Fibroblast of peridontal ligament (primary cell): ENCODE data around the gene OPN1LW.
"Not testable (repeated sequence)": the region's sequence is repeated elsewhere in the genome, so short reads cannot be mapped to it uniquely, and the experiment has no call there.

Source experiments
- DNase-seq: peaks from one replicate; pipeline ENCODE4 v3.0.0-alpha.2; 2010; ENCODE audit errors: extremely low read depth

Gene OPN1LW

DNA sequence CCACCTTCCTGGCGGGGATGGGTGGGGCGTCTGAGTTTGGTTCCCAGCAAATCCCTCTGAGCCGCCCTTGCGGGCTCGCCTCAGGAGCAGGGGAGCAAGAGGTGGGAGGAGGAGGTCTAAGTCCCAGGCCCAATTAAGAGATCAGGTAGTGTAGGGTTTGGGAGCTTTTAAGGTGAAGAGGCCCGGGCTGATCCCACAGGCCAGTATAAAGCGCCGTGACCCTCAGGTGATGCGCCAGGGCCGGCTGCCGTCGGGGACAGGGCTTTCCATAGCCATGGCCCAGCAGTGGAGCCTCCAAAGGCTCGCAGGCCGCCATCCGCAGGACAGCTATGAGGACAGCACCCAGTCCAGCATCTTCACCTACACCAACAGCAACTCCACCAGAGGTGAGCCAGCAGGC, at the start of gene OPN1LW:
OPN1LW (plus strand) TSS at position 234 of the 400 bp plus-strand sequence; CDS start at position 275, 41 bp downstream.
- DNase-seq, result not testable (repeated sequence)

DNA sequence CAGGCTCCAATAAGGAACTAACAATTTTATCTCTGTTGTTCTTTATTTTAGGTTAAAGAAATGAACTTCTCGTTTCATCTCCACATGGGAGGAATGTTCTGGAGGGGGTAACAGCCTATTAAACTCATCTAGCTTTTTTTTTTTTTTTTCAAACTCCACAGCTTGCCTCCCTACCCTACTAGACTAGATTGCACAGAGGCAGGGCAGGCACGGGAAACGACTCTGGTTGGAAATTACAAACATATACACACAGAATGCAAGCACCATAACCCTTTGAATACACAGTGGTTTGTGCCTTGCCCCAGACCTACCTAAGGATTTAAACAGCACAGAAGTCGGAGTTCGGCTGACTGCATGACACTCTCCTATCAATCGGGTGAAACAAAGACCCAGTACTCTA, 49.2 kb upstream of the OPN1LW start:
- DNase-seq, result no peak

GRCh38 chrX:154096140-154097002, 47.7 kb upstream of the OPN1LW start:
- peak; percentile 48 for DNase-seq

DNA sequence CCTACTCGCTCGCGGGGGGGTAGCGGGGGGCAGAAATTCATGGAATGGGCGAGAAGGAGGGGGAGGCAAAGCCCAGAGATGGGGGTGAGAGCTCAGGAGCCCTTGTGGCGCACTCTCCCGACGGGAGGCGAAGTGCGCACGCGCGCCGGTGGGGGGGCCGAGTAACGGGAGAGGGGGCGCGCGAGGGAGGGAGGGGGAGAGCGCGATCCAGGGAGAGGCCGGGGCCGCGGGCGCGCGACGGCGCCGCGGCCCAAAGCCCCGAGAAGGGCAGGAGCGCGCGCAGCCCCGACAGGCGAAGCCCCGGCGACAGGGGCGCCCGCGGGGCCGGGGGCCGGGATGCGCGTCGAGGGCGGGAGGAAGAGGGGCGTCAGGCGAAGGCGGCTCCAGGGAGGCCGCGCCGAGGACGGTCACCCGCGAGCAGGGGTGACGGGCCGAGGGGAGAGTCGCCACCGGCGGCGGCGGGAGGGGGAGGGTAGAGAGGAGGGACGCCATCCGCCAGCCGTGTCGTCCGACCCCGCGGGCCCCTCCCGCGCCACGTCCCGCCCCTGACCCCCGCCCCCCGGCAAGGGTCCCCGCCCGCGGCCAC, 46.9 kb upstream of the OPN1LW start:
- peak; percentile 52 for DNase-seq

GRCh38 chrX:154097589-154098541, 46.2 kb upstream of the OPN1LW start, which contains the start of gene MECP2:
Gene MECP2 (minus strand): TSS chrX:154097717.
- DNase-seq, result peak; percentile 87

DNA sequence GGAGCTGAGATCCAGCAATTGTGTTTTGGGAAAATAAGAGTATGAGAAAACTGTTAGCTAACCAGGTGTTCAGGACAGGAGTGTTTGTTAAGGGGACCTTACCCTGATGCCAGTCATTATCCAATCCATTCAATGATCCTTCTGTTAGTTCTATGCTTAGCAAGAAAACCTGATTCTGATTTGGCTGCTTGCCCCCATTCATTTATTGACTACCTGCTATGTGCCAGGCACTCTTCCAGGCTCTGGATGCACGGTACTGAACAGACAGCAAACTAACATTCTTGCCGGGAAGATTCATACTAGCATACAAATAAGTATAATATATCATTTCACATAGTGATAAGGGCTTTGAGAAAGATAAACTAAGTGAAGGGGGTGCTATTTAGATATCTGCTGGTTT, 45.5 kb upstream of the OPN1LW start:
- no peak for DNase-seq

DNA sequence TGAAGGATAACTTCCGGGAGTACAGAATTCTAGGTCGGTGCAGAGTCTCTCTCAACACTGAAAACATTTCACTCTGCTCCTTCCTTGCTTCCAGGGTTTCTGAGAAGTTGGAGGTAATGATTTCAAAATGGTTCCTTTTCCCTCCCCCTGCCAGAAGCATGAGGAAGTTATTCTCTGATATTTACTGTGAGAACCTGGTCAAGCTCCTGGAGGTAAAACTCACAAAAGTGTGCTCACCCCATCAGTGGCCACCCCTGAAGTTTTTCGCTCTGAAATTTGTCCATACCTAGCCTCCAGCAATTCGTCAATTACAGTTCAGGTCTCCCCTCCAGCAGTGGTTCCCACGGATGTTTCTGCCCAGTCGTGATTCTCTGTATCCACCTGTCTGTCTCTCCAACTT, 30.3 kb upstream of the OPN1LW start:
- DNase-seq, result no peak

DNA sequence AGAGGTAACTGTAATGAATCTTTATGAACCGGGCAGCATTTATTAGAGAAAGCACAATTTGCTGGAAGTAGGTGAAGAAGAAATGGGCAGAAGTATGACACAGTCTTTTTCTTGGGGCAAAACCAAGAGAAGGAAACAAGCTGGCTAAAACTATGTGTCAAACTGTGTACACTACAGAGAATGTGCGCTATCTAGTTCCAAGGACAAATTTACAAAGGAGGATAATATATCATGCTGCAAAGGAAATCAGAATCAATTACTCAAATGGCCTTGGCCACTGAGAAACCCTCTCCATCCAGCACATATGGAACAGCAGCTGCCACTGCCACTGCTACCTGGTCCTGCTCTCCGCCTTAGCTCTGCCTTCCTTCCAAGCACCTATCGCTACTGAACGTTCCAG, 29.4 kb upstream of the OPN1LW start:
- no peak for DNase-seq

DNA sequence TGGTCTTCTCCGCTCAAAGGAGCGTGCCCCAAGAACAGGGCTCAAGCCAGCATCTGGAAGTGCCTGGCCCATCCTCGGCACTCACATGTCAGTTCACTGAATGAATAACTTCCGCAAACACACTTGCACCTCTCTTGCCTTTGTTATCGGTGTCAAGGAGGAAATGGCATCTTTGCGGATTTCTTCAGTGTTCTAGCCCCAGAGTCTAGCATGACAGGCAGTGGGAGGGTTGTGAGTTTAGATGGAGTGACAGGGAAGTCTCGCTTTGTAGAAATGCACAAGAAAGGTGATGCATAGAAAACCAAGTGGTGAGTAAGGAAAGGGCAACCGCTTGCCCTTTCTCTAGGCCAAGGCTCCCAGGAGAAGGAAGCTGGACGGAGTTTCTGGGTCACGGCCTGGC, 29.0 kb upstream of the OPN1LW start:
- no peak for DNase-seq

DNA sequence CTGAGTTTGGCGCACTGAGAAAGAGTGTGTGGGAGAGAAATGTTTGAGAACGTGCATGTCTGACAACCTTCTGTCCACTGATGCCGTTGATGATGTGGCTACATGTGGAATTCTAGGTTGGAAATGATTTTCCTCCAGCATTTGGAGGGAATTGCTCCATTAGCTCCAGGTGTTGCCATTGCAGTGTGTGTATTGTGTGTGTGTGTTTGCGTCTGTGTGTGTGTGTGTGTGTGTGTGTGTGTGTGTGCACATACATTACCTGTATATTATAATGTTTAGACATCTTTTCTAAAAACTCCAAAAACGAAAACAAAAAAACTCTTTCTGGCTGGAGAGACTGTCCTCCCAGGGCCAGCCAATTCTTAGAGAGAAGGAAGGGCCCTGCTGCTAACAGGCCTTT, 28.3 kb upstream of the OPN1LW start:
- no peak for DNase-seq

- DNase-seq, result no peak
Measured at GRCh38 chrX:154116426-154117211, 27.4 kb upstream of the OPN1LW start.

DNA sequence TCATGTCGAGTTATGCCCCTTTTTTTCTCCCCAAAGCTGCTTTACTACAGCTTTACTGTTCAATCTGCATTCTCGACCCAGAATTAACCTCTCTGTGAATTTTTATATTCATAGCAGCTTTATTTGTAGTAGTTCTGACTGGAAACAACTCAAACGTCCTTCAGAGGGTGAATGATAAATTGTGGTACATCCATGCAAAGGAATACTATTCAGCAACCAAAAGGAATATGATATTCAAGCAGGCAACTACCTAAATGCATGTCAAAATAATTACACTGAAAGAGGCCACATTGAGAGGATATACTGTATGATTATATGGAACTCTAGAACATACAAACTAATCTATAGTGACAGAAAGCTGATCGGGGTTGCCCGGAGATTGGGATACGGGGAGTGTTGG, 26.5 kb upstream of the OPN1LW start:
- DNase-seq, result no peak

GRCh38 chrX:154120567-154120966, 23.5 kb upstream of the OPN1LW start:
- no peak for DNase-seq

DNA sequence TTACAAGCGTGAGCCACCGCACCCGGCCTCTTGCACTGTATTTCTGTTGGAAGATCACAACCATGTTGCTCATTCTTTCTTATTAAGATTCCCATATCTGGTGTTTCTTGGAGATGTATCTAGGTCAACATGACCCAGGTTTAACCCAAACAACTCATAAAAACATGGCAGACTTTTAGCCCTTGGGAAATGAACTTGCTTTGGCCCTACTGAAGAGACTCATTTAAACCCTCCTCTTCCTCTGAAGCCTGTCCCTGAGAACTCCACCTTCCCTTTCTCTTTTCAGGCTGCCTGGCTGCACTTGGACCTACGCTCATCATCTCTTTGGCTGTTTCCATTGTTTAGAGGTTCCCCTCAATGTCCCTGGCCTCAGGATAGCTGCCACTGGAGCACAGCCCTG, 22.8 kb upstream of the OPN1LW start:
- DNase-seq, result no peak

DNA sequence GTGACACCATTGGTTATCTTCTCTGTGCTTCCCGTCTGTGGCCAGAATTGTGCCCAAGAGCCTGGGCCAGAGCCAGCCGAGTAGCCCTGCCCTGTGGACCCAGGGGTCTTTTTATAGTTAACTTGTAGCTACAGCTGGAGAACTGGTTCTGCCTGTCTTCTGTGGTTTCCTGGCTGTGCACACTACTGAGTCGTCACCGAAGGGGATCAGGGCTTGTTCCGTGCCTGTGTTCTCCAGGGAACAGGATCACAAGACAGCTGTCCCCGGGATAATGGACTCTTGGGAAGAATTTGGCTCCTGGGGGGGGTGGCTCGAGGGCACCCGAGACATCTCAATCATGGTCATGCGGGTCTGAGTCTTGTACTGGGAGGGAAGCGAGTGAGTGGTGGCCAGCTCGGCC, 22.1 kb upstream of the OPN1LW start:
- DNase-seq, result no peak

DNA sequence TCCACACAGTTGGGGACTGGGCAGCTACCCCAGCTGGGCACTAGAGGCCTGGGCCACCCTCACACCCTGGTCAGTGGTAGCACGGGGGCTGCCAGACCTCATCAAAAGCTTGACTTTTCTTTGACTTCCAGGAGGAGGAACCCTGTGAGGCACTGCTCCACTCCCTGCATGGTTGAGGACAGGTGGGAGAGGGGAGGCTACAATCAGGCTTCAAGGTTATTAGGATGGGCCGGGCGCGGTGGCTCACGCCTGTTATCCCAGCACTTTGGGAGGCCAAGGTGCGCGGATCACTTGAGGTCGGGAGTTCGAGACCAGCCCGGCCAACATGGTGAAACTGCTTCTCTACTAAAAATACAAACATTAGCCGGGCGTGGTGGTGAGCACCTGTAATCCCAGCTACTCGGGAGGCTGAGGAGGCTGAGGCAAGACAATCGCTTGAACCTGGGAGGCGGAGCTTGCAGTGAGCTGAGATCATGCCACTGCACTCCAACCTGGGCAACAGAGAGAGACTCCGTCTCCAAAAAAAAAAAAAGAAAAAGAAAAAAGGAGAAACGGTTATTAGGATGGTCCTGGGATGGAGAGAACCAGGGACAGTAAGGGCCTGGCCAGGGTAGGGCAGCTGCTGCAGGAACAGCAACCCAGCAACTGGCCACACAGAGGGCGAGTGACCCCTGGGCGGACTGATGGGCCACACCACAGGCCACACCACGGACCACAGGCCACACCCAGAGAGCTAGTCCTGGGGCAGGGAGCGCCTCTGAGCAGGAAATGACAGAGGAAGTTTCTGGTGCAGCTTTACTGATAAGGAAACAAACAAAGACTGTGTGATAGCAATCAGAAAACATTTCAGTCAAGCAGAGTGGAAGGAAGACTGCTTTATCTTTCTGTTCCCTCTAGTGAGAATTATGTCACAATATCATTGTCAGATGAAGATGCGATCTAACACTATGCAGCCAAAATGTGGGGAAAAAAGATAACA, 20.5 kb upstream of the OPN1LW start:
- DNase-seq, result no peak

DNA sequence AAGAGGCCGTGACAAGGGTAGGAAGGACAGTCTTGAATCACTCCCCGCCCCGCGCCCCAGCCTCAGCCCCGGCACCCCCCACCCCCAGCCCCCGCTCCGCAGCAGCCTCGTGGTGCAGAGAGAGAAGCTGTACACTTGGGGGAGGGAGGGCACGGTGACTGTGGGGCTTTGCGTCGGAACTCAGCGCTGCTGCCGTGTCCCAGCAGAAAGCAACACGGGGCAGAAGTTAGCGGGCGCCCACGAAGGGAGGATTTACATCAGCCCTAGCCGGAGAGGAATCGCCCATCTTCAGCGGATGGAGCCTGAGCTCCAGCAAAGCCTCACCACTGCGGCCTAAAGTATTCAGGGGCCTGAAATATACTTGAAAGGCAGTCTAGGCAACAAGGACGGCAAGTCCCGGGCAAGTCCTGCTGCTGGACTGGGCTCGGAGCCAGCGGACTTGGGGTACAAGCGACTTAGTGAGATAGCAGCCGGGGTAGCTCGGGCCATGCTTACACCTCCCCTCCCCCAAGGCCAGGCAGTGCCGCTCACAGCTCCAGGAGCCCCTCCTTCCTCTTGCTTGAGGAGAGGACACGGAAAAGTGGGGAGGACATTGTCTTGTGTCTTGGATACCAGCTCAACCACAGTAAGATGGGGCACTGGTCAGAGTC, 18.5 kb upstream of the OPN1LW start:
- DNase-seq, result no peak

DNA sequence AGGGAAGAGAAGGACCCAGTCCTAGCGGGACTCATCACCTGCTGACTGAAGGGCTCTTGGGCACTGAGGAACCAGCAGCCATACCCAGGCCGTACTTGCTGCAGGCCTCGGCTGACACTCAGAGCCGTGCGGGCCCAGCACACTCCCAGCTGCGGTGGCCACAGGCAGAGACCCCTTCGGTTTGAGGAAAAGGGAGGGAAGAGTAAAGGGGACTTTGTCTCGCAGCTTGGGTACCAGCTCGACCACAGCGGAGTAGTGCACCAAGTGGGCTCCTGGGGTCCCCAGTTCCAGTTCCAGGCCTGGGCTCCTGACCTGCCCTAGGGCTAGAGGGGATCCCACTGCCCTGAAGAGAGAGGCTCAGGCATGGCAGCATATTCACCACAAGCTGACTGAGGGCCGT, 17.9 kb upstream of the OPN1LW start:
- DNase-seq, result no peak

DNA sequence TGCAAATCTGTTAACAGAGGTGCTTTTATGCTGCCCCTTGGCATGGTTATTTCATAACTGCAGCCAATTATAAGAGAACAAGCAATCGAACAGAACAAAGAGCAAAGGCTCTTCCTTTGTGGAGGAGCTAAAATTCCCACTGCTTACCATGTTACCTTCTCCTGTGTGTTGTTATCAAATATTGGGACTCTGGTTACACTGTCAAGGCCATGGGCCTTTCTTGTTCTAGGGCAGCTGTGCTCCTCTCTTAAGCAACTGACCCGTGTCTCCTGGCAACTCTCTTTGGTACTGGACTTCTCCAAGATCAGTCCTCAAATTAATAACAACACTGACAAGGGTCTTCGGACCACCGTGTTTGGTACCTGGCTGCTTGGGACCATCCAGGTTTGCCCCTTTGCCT, 12.1 kb upstream of the OPN1LW start:
- no peak for DNase-seq

DNA sequence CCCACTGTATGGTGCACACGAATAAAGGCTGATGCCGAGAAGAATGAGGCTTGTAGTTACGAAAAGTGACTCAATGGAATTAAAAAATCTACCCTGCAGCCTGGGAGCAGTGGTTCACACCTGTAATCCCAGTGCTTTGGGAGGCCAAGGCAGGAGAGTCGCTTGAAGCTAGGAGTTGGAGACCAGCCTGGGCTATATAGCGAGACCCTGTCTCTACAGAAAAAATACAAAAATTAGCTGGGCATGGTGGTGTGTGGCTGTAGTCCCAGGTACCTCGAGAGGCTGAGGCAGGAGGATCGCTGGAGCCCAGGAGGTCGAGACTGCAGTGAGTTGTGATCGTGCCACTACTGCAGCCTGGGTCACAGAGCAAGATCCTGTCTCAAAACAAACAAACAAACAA, 11.7 kb upstream of the OPN1LW start:
- no peak for DNase-seq
